HepG2 (cell line): ENCODE measurements around the gene YWHAQ. TPM values are rescaled to one million over a fixed set of nuclear protein-coding genes. Genes with fewer than 3 reads are reported as not detected.

Source experiments
- CCDC6 ChIP-seq: sonication (generic); formaldehyde crosslinking; IDR thresholded peaks from 2 replicates; pipeline ENCODE4 v1.8.1; 2022; ENCODE audit warnings: mild to moderate bottlenecking, missing genetic modification reagents, moderate library complexity
- GATAD1 ChIP-seq: IDR thresholded peaks from 2 replicates; pipeline ENCODE4 v1.6.1; 2016; ENCODE audit warnings: missing genetic modification reagents, missing compliant biosample characterization
- MBNL3 ChIP-seq: fragments of 250-450 bp; sonication (Bioruptor Pico); conservative IDR thresholded peaks from 2 replicates; pipeline ENCODE4 v1.8.0; 2022; ENCODE audit warnings: mild to moderate bottlenecking, inconsistent platforms
- MTA1 ChIP-seq: sonication (generic); formaldehyde crosslinking; IDR thresholded peaks from 2 replicates; pipeline ENCODE4 v1.4.0; 2020; ENCODE audit warnings: missing genetic modification reagents, mild to moderate bottlenecking, borderline replicate concordance
- NCOA5 ChIP-seq: sonication (generic); formaldehyde crosslinking; IDR thresholded peaks from 2 replicates; pipeline ENCODE4 v1.4.0; 2020; ENCODE audit warnings: missing genetic modification reagents
- NONO ChIP-seq, 2 experiments: fragments of 450-650 bp in 1 of 2; sonication (generic) in 1 of 2; formaldehyde crosslinking in 1 of 2; IDR thresholded peaks in 1 of 2; conservative IDR thresholded peaks in 1 of 2; 2 replicates each; pipeline versions ENCODE4 v1.6.1 to v1.8.0; 2017 to 2022; ENCODE audit warnings: mild to moderate bottlenecking in 1 of 2, missing genetic modification reagents in 1 of 2, moderate library complexity in 1 of 2
- SMC3 ChIP-seq: IDR thresholded peaks from 2 replicates; pipeline ENCODE4 v1.6.1; 2011; ENCODE audit warnings: low read length, improper control_type of control experiment
- ZNF18 ChIP-seq: sonication (generic); formaldehyde crosslinking; IDR thresholded peaks from 2 replicates; pipeline ENCODE4 v1.8.0; 2022; ENCODE audit warnings: mild to moderate bottlenecking, missing genetic modification reagents; ENCODE audit not compliant: insufficient replicate concordance
- ZNF451 ChIP-seq: sonication (generic); formaldehyde crosslinking; IDR thresholded peaks from 2 replicates; pipeline ENCODE4 v1.5.0; 2020; ENCODE audit warnings: mild to moderate bottlenecking, missing genetic modification reagents
- ZNF580 ChIP-seq: IDR thresholded peaks from 2 replicates; pipeline ENCODE4 v1.6.1; 2016; ENCODE audit warnings: low read depth, borderline replicate concordance
- ZNF790 ChIP-seq: sonication (generic); formaldehyde crosslinking; IDR thresholded peaks from 2 replicates; pipeline ENCODE4 v1.8.0; 2022; ENCODE audit warnings: missing genetic modification reagents, mild to moderate bottlenecking, borderline replicate concordance
- polyA plus RNA-seq, 8 experiments: library from polyadenylated mRNA; depleted of rRNA in 3 of 8; stranded (reverse) in 7 of 8; unstranded in 1 of 8; fragments of >200 nt; fragmentation: Illumina TruSeq in 4 of 8; extraction: Trizol in 4 of 8; gene quantifications; 2 replicates each; pipeline versions ENCODE4 v1.2.1 to v1.2.3, GENCODE V29; 2011 to 2016; ENCODE audit warnings: low read depth in 4 of 8, missing spikeins in 1 of 8, mixed read lengths in 1 of 8; ENCODE audit not compliant: insufficient read depth in 1 of 8
- total RNA-seq, 5 experiments: library from RNA; depleted of rRNA; stranded (reverse); fragments of >200 nt; fragmentation: Illumina TruSeq; extraction: Trizol; gene quantifications; 2 replicates each; pipeline ENCODE4 v1.2.3, GENCODE V29; 2016; ENCODE audit warnings: low read depth in 1 of 5
- TF ChIP-seq, protein P1 (sequence below): sonication (generic); formaldehyde crosslinking; IDR thresholded peaks from 2 replicates; pipeline ENCODE4 v1.5.0; 2020; ENCODE audit warnings: mild to moderate bottlenecking, missing genetic modification reagents, borderline replicate concordance
- TF ChIP-seq, protein P2 (sequence below): sonication (generic); formaldehyde crosslinking; IDR thresholded peaks from 2 replicates; pipeline ENCODE4 v1.5.1; 2020; ENCODE audit warnings: missing genetic modification reagents, mild to moderate bottlenecking, borderline replicate concordance
- TF ChIP-seq, protein P3 (sequence below): sonication (generic); formaldehyde crosslinking; IDR thresholded peaks from 2 replicates; pipeline ENCODE4 v1.5.0; 2020; ENCODE audit warnings: missing genetic modification reagents
- TF ChIP-seq, protein P4 (sequence below): sonication (generic); formaldehyde crosslinking; IDR thresholded peaks from 2 replicates; pipeline ENCODE4 v1.4.0; 2020; ENCODE audit warnings: missing genetic modification reagents
- TF ChIP-seq, protein P5 (sequence below): sonication (generic); formaldehyde crosslinking; IDR thresholded peaks from 2 replicates; pipeline ENCODE4 v1.8.1; 2022; ENCODE audit warnings: mild to moderate bottlenecking, missing genetic modification reagents

The YWHAQ gene
- total and polyA plus RNA-seq, 2 of the 13 experiments (the other 11 are each of a cell fraction or from before 2014, with no cell fraction given), result 160 to 304 TPM

- TF ChIP-seq, protein P1, sequence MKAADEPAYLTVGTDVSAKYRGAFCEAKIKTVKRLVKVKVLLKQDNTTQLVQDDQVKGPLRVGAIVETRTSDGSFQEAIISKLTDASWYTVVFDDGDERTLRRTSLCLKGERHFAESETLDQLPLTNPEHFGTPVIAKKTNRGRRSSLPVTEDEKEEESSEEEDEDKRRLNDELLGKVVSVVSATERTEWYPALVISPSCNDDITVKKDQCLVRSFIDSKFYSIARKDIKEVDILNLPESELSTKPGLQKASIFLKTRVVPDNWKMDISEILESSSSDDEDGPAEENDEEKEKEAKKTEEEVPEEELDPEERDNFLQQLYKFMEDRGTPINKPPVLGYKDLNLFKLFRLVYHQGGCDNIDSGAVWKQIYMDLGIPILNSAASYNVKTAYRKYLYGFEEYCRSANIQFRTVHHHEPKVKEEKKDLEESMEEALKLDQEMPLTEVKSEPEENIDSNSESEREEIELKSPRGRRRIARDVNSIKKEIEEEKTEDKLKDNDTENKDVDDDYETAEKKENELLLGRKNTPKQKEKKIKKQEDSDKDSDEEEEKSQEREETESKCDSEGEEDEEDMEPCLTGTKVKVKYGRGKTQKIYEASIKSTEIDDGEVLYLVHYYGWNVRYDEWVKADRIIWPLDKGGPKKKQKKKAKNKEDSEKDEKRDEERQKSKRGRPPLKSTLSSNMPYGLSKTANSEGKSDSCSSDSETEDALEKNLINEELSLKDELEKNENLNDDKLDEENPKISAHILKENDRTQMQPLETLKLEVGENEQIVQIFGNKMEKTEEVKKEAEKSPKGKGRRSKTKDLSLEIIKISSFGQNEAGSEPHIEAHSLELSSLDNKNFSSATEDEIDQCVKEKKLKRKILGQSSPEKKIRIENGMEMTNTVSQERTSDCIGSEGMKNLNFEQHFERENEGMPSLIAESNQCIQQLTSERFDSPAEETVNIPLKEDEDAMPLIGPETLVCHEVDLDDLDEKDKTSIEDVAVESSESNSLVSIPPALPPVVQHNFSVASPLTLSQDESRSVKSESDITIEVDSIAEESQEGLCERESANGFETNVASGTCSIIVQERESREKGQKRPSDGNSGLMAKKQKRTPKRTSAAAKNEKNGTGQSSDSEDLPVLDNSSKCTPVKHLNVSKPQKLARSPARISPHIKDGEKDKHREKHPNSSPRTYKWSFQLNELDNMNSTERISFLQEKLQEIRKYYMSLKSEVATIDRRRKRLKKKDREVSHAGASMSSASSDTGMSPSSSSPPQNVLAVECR (CRISPR knock-in tag), result no peak
- TF ChIP-seq NCOA5, result no peak
- no peak for TF ChIP-seq CCDC6 (CRISPR knock-in tag)
- no peak for TF ChIP-seq MBNL3 (CRISPR knock-in tag)
- TF ChIP-seq, protein P2, sequence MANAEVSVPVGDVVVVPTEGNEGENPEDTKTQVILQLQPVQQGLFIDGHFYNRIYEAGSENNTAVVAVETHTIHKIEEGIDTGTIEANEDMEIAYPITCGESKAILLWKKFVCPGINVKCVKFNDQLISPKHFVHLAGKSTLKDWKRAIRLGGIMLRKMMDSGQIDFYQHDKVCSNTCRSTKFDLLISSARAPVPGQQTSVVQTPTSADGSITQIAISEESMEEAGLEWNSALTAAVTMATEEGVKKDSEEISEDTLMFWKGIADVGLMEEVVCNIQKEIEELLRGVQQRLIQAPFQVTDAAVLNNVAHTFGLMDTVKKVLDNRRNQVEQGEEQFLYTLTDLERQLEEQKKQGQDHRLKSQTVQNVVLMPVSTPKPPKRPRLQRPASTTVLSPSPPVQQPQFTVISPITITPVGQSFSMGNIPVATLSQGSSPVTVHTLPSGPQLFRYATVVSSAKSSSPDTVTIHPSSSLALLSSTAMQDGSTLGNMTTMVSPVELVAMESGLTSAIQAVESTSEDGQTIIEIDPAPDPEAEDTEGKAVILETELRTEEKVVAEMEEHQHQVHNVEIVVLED (CRISPR knock-in tag), result no peak
- TF ChIP-seq MTA1 (CRISPR knock-in tag), result no peak
- no peak for TF ChIP-seq SMC3
- TF ChIP-seq ZNF451, result no peak
- TF ChIP-seq ZNF790 (CRISPR knock-in tag), result no peak
- TF ChIP-seq, protein P3, sequence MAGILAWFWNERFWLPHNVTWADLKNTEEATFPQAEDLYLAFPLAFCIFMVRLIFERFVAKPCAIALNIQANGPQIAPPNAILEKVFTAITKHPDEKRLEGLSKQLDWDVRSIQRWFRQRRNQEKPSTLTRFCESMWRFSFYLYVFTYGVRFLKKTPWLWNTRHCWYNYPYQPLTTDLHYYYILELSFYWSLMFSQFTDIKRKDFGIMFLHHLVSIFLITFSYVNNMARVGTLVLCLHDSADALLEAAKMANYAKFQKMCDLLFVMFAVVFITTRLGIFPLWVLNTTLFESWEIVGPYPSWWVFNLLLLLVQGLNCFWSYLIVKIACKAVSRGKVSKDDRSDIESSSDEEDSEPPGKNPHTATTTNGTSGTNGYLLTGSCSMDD (CRISPR knock-in tag), result no peak
- TF ChIP-seq, protein P4, sequence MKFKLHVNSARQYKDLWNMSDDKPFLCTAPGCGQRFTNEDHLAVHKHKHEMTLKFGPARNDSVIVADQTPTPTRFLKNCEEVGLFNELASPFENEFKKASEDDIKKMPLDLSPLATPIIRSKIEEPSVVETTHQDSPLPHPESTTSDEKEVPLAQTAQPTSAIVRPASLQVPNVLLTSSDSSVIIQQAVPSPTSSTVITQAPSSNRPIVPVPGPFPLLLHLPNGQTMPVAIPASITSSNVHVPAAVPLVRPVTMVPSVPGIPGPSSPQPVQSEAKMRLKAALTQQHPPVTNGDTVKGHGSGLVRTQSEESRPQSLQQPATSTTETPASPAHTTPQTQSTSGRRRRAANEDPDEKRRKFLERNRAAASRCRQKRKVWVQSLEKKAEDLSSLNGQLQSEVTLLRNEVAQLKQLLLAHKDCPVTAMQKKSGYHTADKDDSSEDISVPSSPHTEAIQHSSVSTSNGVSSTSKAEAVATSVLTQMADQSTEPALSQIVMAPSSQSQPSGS (CRISPR knock-in tag), result peak; percentile 45; the same call in 1 of the 2 replicates
- TF ChIP-seq NONO (IDR thresholded peaks at IDR 0.05), result no peak
- TF ChIP-seq NONO (CRISPR knock-in tag; conservative IDR thresholded peaks at IDR 0.05), result no peak
- no peak for TF ChIP-seq ZNF18
- no peak for TF ChIP-seq GATAD1 (CRISPR knock-in tag)
- no peak for TF ChIP-seq ZNF580 (CRISPR knock-in tag)
- TF ChIP-seq, protein P5, sequence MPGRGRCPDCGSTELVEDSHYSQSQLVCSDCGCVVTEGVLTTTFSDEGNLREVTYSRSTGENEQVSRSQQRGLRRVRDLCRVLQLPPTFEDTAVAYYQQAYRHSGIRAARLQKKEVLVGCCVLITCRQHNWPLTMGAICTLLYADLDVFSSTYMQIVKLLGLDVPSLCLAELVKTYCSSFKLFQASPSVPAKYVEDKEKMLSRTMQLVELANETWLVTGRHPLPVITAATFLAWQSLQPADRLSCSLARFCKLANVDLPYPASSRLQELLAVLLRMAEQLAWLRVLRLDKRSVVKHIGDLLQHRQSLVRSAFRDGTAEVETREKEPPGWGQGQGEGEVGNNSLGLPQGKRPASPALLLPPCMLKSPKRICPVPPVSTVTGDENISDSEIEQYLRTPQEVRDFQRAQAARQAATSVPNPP (CRISPR knock-in tag), result no peak
Measured at GRCh38 chr2:9554921-9555296, 75.9 kb downstream of the YWHAQ start (continued).
